SK-N-SH (cell line): ENCODE measurements around the gene DCST1. TPM values are rescaled to one million over a fixed set of nuclear protein-coding genes. Genes with fewer than 3 reads are reported as not detected.

Source experiments
- CTCF ChIA-PET: fragments of 300-600, 350-600 bp; formaldehyde crosslinking; extraction: SDS; loops from one replicate; lab custom pipeline; 2021; lab: Yijun Ruan, JAX
- POLR2A ChIA-PET: fragments of 350-600 bp; sonication (Branson Sonifier 250); formaldehyde crosslinking; extraction: SDS; loops from one replicate; lab custom pipeline; 2020; ENCODE audit warnings: antibody characterized with exemption, inconsistent platforms; lab: Yijun Ruan, JAX
- DNase-seq: peaks from one replicate; pipeline ENCODE4 v3.0.0; 2012
- H2AFZ ChIP-seq: fragments of 200-600 bp; sonication (generic); 2 replicates; pipeline ENCODE4 v1.8.1; 2016; ENCODE audit warnings: antibody characterized with exemption, mild to moderate bottlenecking, low read depth
- H3F3A ChIP-seq: fragments of 200-600 bp; sonication (generic); replicated peaks from 2 replicates; pipeline ENCODE3; 2016; ENCODE audit warnings: antibody characterized with exemption, mild to moderate bottlenecking; ENCODE audit not compliant: insufficient read depth
- H3K27ac ChIP-seq, 2 experiments: fragments of 200-500 bp in 1 of 2; fragments of 200-600 bp in 1 of 2; sonication (Bioruptor generic) in 1 of 2; sonication (generic), shearing (Covaris generic) in 1 of 2; 2 replicates each; pipeline versions ENCODE4 v1.5.1 to v1.6.1; 2014 to 2016; ENCODE audit warnings: low read depth in 2 of 2, inconsistent platforms in 1 of 2, low read length in 1 of 2, mild to moderate bottlenecking in 1 of 2, mixed read lengths in 1 of 2
- H3K27me3 ChIP-seq: fragments of 200-600 bp; sonication (generic), shearing (Covaris generic); 2 replicates; pipeline ENCODE4 v1.6.1; 2016; ENCODE audit warnings: mixed run types; ENCODE audit not compliant: insufficient read depth
- H3K36me3 ChIP-seq, 2 experiments: fragments of 200-500 bp in 1 of 2; fragments of 200-600 bp in 1 of 2; sonication (Bioruptor generic) in 1 of 2; sonication (generic) in 1 of 2; replicated peaks in 1 of 2; 2 replicates each; pipeline versions ENCODE3 to v1.5.1; 2014 to 2016; ENCODE audit warnings: low read length in 1 of 2, mild to moderate bottlenecking in 1 of 2; ENCODE audit not compliant: insufficient read depth in 2 of 2, control insufficient read depth in 1 of 2
- H3K4me1 ChIP-seq, 2 experiments: fragments of 200-500 bp in 1 of 2; fragments of 200-600 bp in 1 of 2; sonication (Bioruptor generic) in 1 of 2; sonication (generic), shearing (Covaris generic) in 1 of 2; 2 replicates each; pipeline versions ENCODE4 v1.5.1 to v1.6.1; 2014 to 2016; ENCODE audit warnings: low read depth in 1 of 2, low read length in 1 of 2, mixed run types in 1 of 2; ENCODE audit not compliant: insufficient read depth in 2 of 2, control insufficient read depth in 1 of 2
- H3K4me2 ChIP-seq: fragments of 200-600 bp; sonication (generic), shearing (Covaris generic); 2 replicates; pipeline ENCODE4 v1.6.1; 2017; ENCODE audit warnings: mixed run types
- H3K4me3 ChIP-seq, 2 experiments: fragments of 200-500 bp in 1 of 2; fragments of 200-600 bp in 1 of 2; sonication (Bioruptor generic) in 1 of 2; sonication (generic), shearing (Covaris generic) in 1 of 2; 2 replicates each; pipeline versions ENCODE4 v1.5.1 to v1.8.1; 2014 to 2016; ENCODE audit warnings: low read depth in 2 of 2, inconsistent platforms in 1 of 2, low read length in 1 of 2, mild to moderate bottlenecking in 1 of 2, mixed read lengths in 1 of 2, moderate library complexity in 1 of 2
- H3K79me2 ChIP-seq: fragments of 200-600 bp; sonication (generic); 2 replicates; pipeline ENCODE4 v1.8.1; 2017; ENCODE audit warnings: mild to moderate bottlenecking; ENCODE audit not compliant: insufficient read depth
- H3K9ac ChIP-seq: fragments of 200-600 bp; sonication (generic); 2 replicates; pipeline ENCODE4 v1.6.1; 2017; ENCODE audit warnings: mixed run types
- H3K9me2 ChIP-seq: fragments of 200-600 bp; sonication (generic); 2 replicates; pipeline ENCODE4 v1.6.1; 2017; ENCODE audit warnings: mixed run types
- H3K9me3 ChIP-seq: fragments of 200-600 bp; sonication (generic); 2 replicates; pipeline ENCODE4 v1.6.1; 2017; ENCODE audit warnings: mixed run types, mild to moderate bottlenecking, moderate library complexity
- H4K20me1 ChIP-seq: fragments of 200-600 bp; sonication (generic); 2 replicates; pipeline ENCODE4 v1.6.1; 2017; ENCODE audit warnings: mild to moderate bottlenecking, mixed run types; ENCODE audit not compliant: insufficient read depth
- CHD2 ChIP-seq: fragments of 150-350 bp; IDR thresholded peaks from 2 replicates; pipeline ENCODE4 v1.6.1; 2018; ENCODE audit warnings: low read length; ENCODE audit not compliant: partially characterized antibody
- ELF1 ChIP-seq: IDR thresholded peaks from 2 replicates; pipeline ENCODE4 v1.4.0; 2012
- FOSL2 ChIP-seq: IDR thresholded peaks from 2 replicates; pipeline ENCODE4 v1.4.0; 2012; ENCODE audit warnings: low read depth, mild to moderate bottlenecking, moderate library complexity, borderline replicate concordance
- FOXM1 ChIP-seq: IDR thresholded peaks from 2 replicates; pipeline ENCODE4 v1.4.0; 2012; ENCODE audit warnings: low read depth, mild to moderate bottlenecking
- JUND ChIP-seq: IDR thresholded peaks from 2 replicates; pipeline ENCODE4 v1.4.0; 2012
- MXI1 ChIP-seq: IDR thresholded peaks from 2 replicates; pipeline ENCODE4 v1.6.1; 2012; ENCODE audit warnings: mild to moderate bottlenecking, low read depth, low read length, improper control_type of control experiment
- NRF1 ChIP-seq: IDR thresholded peaks from 2 replicates; pipeline ENCODE4 v1.6.1; 2012; ENCODE audit warnings: low read depth, mild to moderate bottlenecking, low read length
- POLR2AphosphoS5 ChIP-seq: IDR thresholded peaks from 2 replicates; pipeline ENCODE4 v1.6.1; 2012; ENCODE audit warnings: low read depth, low read length
- RAD21 ChIP-seq: IDR thresholded peaks from 2 replicates; pipeline ENCODE4 v1.6.1; 2012; ENCODE audit warnings: mild to moderate bottlenecking, low read length
- RCOR1 ChIP-seq: fragments of 150-350 bp; IDR thresholded peaks from 2 replicates; pipeline ENCODE4 v1.6.1; 2017; ENCODE audit warnings: antibody characterized with exemption, low read length
- RFX5 ChIP-seq: IDR thresholded peaks from 2 replicates; pipeline ENCODE4 v1.6.1; 2012; ENCODE audit warnings: mild to moderate bottlenecking, improper control_type of control experiment, low read length
- SIN3A ChIP-seq: IDR thresholded peaks from 2 replicates; pipeline ENCODE4 v1.6.1; 2012; ENCODE audit warnings: low read depth, mild to moderate bottlenecking, low read length, moderate library complexity, borderline replicate concordance
- SMC3 ChIP-seq: IDR thresholded peaks from 2 replicates; pipeline ENCODE4 v1.6.1; 2012; ENCODE audit warnings: low read depth, low read length, improper control_type of control experiment
- TCF12 ChIP-seq: IDR thresholded peaks from 2 replicates; pipeline ENCODE4 v1.4.0; 2012
- YY1 ChIP-seq: IDR thresholded peaks from 2 replicates; pipeline ENCODE4 v1.4.0; 2012; ENCODE audit warnings: low read depth, mild to moderate bottlenecking
- WGBS: methylation state at CpG from one replicate; pipeline ENCODE4 v1.1.6; 2017; ENCODE audit warnings: low lambda C conversion rate; 5-methylcytosine and 5-hydroxymethylcytosine counted together
- polyA plus RNA-seq, 3 experiments: library from polyadenylated mRNA; depleted of rRNA; stranded (reverse); fragments of >200 nt; gene quantifications; 2 replicates each; pipeline ENCODE4 v1.2.3, GENCODE V29; 2012
- TF ChIP-seq, protein P1 (sequence below): fragments of 150-350 bp; IDR thresholded peaks from 2 replicates; pipeline ENCODE4 v1.6.1; 2017; ENCODE audit warnings: antibody characterized with exemption, low read length, low read depth, borderline replicate concordance
- TF ChIP-seq, protein P2 (sequence below): IDR thresholded peaks from 2 replicates; pipeline ENCODE4 v1.4.0; 2012; ENCODE audit warnings: low read depth, borderline replicate concordance
- TF ChIP-seq, protein P3 (sequence below): IDR thresholded peaks from 2 replicates; pipeline ENCODE4 v1.4.0; 2012; ENCODE audit warnings: low read depth, borderline replicate concordance
- TF ChIP-seq, protein P4 (sequence below): fragments of 200-600 bp; sonication (generic); IDR thresholded peaks from 2 replicates; pipeline ENCODE4 v1.6.1; 2017; ENCODE audit warnings: antibody characterized with exemption, mild to moderate bottlenecking, moderate library complexity

Gene DCST1
- polyA plus RNA-seq, 1 of the 3 experiments (the other 2 are of a cell fraction), result not detected

DNA sequence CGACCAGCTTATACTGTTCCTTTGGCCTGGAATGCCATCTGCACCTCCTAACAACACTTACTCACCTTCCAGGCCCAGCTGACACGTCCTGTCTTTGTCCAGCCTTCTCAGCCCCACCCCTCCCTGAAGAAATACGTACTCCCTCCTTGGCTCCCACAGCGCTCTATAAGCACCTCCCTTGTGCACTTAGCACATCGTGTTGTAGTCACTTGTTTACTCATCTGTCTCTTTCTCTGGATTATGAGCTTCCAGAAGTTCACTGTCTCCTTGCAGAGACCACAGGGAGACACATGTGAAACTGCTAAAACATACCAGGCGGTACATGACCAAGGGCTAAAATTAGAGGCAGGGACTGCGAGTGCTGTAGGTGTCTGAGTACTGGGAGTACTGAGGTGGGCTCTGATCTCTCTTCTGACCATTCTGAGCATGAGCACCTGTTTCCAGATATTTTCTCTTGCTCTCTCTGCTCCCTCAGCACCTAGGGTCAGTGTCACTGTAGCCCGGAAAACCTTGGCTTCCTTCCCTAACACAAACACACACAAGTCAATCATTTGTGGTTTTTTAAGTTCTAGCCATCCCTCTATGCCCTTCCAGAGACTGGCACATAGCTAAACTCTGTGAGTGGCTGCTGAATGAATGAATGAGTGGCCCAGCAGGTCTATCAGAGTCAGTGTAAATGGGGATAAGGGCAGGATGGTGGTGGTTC, 5.1 kb downstream of the DCST1 start:
- Histone ChIP-seq H3K79me2 (no peaks in the 10 kb centered on the region), H4K20me1 (no peaks in the 10 kb centered on the region)
- WGBS, result 70% methylated on average over 8 of the region's 8 CpGs
- TF ChIP-seq MXI1 (no peak), SMC3 (no peak), RCOR1 (no peak), SIN3A (no peak), YY1 (no peak), ELF1 (no peak), FOSL2 (no peak), TCF12 (no peak), FOXM1 (no peak)
- TF ChIP-seq, protein P1, sequence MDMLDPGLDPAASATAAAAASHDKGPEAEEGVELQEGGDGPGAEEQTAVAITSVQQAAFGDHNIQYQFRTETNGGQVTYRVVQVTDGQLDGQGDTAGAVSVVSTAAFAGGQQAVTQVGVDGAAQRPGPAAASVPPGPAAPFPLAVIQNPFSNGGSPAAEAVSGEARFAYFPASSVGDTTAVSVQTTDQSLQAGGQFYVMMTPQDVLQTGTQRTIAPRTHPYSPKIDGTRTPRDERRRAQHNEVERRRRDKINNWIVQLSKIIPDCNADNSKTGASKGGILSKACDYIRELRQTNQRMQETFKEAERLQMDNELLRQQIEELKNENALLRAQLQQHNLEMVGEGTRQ, result no peak
- TF ChIP-seq, all 33 proteins: peak for 0
- ChIA-PET CTCF (interaction anchor here (0.9 to 26.0 kb wide), 5 partner anchors 12 to 369 kb away, joined by 3 to 573 read pairs (median 5); partner anchors contain the start of genes ADAM15, EFNA3 and EFNA4), POLR2A (no interaction called here)
- Histone ChIP-seq H3K4me2 (no peak overlapping the region), H2AFZ (no peak overlapping the region), H3K4me3 (no peak overlapping the region), H3K27ac (no peak overlapping the region), H3K27me3 (no peaks in the 10 kb centered on the region), H3K4me1 (no peaks in the 10 kb centered on the region), H3K9me2 (no peaks in the 10 kb centered on the region), H3K9ac (no peak overlapping the region), H3K36me3 (no peaks in the 10 kb centered on the region), H3F3A (no peaks in the 10 kb centered on the region), H3K9me3 (no peaks in the 10 kb centered on the region)
- no peak for DNase-seq

DNA sequence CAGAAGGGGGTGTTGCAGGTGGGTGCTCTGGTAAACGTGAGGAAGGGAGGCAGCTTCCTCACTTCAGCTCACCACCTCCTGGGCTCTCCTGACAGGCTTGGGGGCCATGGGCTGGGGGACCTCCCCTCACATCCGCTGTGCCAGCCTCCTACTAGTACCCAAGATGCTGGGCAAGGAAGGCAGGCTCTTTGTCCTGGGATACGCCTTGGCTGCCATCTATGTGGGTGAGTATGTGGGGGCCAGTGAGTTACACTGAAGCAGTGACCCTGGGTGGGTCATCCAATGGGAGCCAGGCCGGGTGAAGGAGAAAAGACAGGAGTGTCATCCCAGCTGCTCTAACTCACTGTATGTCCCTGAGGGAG, 5.7 kb downstream of the DCST1 start:
- H3K4me1 ChIP-seq, result no peaks in the 10 kb centered on the region

More for the DNA sequence above, 5.7 kb downstream of the DCST1 start:
- CTCF ChIA-PET, result interaction anchor here (1.1 to 26.0 kb wide), 5 partner anchors 12 to 369 kb away, joined by 4 to 573 read pairs (median 5); partner anchors contain the start of genes ADAM15, EFNA3, EFNA4 and ZBTB7B
- Histone ChIP-seq H3K4me3 (no peak overlapping the region), H4K20me1 (no peaks in the 10 kb centered on the region), H3K27me3 (no peaks in the 10 kb centered on the region), H3K9me2 (no peaks in the 10 kb centered on the region), H3F3A (no peaks in the 10 kb centered on the region), H3K36me3 (no peaks in the 10 kb centered on the region), H3K79me2 (no peaks in the 10 kb centered on the region), H3K27ac (no peak overlapping the region), H3K9me3 (no peaks in the 10 kb centered on the region), H3K4me2 (no peak overlapping the region), H2AFZ (no peak overlapping the region), H3K9ac (no peak overlapping the region)
- POLR2A ChIA-PET, result no interaction called here
- no peak for DNase-seq
- TF ChIP-seq SMC3 (no peak), CHD2 (no peak), RAD21 (no peak), FOXM1 (no peak), NRF1 (no peak), JUND (no peak), RFX5 (no peak), POLR2AphosphoS5 (no peak)
- TF ChIP-seq, protein P2, sequence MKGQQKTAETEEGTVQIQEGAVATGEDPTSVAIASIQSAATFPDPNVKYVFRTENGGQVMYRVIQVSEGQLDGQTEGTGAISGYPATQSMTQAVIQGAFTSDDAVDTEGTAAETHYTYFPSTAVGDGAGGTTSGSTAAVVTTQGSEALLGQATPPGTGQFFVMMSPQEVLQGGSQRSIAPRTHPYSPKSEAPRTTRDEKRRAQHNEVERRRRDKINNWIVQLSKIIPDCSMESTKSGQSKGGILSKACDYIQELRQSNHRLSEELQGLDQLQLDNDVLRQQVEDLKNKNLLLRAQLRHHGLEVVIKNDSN, result no peak
- TF ChIP-seq, protein P1, result no peak
- TF ChIP-seq, protein P3, sequence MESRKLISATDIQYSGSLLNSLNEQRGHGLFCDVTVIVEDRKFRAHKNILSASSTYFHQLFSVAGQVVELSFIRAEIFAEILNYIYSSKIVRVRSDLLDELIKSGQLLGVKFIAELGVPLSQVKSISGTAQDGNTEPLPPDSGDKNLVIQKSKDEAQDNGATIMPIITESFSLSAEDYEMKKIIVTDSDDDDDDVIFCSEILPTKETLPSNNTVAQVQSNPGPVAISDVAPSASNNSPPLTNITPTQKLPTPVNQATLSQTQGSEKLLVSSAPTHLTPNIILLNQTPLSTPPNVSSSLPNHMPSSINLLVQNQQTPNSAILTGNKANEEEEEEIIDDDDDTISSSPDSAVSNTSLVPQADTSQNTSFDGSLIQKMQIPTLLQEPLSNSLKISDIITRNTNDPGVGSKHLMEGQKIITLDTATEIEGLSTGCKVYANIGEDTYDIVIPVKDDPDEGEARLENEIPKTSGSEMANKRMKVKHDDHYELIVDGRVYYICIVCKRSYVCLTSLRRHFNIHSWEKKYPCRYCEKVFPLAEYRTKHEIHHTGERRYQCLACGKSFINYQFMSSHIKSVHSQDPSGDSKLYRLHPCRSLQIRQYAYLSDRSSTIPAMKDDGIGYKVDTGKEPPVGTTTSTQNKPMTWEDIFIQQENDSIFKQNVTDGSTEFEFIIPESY, result no peak
- TF ChIP-seq, protein P4, sequence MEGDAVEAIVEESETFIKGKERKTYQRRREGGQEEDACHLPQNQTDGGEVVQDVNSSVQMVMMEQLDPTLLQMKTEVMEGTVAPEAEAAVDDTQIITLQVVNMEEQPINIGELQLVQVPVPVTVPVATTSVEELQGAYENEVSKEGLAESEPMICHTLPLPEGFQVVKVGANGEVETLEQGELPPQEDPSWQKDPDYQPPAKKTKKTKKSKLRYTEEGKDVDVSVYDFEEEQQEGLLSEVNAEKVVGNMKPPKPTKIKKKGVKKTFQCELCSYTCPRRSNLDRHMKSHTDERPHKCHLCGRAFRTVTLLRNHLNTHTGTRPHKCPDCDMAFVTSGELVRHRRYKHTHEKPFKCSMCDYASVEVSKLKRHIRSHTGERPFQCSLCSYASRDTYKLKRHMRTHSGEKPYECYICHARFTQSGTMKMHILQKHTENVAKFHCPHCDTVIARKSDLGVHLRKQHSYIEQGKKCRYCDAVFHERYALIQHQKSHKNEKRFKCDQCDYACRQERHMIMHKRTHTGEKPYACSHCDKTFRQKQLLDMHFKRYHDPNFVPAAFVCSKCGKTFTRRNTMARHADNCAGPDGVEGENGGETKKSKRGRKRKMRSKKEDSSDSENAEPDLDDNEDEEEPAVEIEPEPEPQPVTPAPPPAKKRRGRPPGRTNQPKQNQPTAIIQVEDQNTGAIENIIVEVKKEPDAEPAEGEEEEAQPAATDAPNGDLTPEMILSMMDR, result no peak
- 83% methylated on average over 3 of the region's 4 CpGs for WGBS
